Stimulated activated CD8-positive, alpha-beta memory T cell treated with anti-CD3 and anti-CD28 coated beads, Interleukin-7, amount 100 ng/mL, for 1 hour (primary cell): ENCODE data around the gene EVX1.

ENCODE experiments used
- DNase-seq, 2 donors: peaks; one replicate each; pipeline ENCODE4 v3.0.0-alpha.2; 2020; ENCODE audit warnings: low read depth in 2 of 2

Gene EVX1

DNA sequence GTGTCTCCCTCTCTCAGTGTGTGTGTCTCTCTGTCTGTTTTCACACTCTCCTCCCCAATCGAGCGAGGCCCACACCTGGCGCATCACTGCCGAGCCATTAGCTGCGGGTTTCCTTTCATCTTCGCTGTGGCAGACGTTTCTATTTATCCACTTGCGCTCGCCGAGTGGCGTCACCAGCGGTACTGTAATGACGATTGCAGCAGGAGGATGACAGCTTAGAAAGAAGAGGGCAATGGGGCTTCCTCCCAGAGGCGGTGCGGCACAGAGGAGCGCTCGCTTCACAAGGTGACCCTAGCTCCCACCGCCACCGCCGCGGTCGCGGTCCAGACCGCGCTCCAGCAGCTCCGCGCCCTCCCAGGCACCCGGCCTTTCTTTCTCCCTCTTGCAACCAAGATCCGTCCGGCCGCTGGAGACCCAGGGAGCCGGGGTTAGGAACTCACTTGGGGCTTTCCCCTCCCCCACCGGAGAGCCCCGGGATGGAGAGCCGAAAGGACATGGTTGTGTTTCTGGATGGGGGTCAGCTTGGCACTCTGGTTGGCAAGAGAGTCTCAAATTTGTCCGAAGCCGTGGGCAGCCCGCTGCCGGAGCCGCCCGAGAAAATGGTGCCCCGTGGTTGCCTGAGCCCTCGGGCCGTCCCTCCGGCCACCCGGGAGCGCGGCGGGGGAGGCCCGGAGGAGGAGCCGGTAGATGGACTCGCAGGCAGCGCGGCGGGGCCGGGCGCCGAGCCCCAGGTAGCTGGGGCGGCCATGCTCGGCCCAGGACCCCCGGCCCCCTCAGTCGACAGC is at the start of gene EVX1:
Gene EVX1 (plus strand): TSS at position 248 of the 785 bp plus-strand sequence. CDS start 229 bp downstream, at position 477.
- no peak for DNase-seq

DNA sequence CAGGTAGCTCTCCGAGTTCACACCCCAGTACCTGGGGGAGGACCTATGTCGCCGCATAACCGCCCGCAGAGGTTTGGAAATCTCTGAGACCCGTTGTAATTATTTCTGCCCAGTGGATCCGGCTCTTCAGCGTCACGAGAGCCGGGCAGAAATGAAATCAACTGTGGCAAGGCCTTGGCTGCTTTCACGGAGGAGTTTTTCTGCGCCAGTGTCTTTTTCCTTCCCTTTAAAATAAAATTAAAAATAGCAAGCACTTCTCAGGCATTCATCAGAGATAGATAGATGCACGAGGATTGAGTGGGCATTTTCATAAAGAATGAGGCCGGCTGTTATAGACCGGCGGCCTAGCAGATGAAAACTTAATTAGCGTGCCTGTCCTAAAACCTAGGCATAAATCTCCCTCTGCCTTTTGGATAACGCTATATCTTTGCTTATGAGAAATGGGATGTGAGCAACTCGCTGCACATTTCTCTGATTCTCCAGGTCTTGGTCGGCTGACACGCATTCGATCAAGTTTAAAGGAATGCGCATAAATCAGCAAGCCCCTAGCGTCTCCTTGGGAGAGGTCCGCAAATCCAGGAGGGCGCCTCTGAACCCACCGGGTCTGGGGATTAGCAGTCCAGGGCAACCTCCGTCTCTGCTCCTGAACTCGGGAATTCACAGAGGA is 49.1 kb upstream of the EVX1 start:
- DNase-seq: no peak

DNA sequence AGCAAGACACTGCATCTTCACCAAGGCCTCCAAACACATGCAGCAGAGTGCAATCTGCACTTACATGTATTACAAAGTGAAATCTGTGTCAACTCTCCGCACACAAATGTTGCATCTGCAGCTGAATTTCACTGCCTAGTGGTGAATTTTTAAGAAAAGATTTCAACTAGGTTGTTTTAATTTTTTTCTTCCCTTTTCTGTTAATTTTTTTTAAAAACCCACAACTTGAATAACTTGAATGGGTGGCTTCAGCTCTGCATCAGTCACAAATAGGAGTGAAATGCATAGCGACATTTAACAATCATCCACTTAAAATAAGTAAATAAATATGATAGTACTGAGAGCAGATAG is 48.6 kb upstream of the EVX1 start:
- no peak for DNase-seq

DNA sequence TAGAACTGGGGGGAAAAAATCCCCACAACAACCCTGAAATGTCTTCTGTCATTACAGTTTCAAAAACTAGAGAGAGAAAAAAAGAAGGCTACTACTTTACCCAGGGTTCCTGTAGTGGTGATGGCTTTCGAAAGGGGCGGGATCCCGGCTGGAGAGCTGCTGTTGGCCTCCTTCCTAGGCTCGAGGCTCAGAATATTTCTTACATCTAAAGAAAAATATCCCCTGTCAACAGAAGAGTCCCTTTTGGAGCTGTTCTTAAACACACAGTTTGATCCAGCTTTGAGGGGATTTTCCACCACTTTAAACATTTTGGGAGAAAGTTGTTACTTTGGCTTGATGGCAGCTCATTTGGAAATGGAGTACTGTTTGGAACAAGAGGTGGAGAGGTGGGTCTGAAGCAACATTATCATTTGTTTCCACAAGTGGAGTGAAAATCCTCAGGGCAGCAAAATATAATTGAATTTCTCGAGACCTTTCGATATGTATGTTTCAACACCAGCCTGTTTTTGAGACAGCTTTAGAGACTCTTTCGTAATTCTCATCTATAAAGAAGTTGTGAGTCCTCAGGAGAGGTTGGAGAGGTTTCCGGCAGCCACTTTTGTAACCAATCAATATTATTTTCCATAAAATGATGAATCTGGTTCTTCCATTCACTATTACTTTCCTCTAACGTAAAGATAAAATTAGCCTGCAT is 47.8 kb upstream of the EVX1 start:
- no peak for DNase-seq

DNA sequence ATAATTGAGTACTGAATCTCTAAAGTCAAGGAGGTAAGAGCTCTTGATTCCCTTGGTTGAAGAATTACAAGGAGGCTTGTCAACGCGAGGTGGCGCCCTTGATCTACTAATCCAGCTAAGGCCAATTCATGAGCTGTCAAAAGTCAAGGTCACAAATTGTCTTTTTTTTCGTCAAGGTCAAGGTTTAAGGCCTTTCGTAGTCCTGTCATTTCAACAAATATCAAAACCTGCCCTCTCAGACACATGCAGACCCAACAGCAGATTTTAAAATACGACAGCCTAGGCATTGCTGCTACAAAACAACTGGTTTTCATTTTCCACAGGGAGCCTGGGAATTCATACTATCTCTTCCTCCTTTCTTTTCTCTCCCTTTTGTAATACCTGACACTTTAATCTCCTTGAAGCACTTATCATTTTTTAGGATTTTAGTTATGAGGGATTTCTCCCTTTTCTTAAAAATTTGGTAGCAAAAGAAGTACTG is 46.3 kb upstream of the EVX1 start:
- DNase-seq: peak; percentile 53 to 84

DNA sequence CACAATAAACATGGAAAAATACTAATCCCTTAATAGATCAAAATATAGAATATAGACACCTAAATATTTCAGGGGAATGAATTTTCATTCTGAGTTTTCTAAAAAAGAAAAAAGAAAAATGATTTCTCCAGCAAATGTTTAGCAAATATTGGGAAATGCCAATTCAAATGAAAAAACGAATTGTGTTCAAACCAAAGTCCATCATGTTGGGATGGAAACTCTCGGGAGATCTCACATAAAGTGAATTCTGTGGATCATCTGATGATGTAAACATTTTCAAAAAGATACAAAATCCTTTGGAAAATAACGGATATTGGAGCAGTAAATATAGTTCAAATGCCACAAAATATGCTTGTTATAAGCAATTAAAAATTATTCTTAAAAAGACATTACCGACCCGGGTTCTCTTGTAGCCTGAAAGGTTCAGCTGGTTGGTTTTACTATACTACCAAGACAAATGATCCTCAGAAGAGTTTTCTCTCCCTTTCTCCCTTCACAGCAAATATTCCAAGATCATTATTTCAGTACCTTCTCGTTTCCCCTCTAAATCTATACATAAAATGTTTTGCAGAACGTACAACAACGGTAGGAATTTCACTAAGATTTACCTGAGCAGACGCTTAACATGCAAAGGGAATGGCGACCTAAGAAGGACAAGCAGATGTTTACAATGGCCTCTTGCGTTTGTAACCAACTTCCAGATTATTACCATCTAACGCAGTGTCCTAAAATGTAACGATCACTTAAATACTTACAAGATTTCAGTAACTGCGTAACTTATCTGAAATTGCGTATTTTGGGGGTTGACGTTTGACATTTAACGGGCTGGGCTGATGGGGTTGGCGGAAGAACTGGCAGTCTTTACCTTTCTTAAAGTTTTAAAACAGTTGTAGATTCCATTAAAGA is 45.2 kb upstream of the EVX1 start:
- no peak for DNase-seq

DNA sequence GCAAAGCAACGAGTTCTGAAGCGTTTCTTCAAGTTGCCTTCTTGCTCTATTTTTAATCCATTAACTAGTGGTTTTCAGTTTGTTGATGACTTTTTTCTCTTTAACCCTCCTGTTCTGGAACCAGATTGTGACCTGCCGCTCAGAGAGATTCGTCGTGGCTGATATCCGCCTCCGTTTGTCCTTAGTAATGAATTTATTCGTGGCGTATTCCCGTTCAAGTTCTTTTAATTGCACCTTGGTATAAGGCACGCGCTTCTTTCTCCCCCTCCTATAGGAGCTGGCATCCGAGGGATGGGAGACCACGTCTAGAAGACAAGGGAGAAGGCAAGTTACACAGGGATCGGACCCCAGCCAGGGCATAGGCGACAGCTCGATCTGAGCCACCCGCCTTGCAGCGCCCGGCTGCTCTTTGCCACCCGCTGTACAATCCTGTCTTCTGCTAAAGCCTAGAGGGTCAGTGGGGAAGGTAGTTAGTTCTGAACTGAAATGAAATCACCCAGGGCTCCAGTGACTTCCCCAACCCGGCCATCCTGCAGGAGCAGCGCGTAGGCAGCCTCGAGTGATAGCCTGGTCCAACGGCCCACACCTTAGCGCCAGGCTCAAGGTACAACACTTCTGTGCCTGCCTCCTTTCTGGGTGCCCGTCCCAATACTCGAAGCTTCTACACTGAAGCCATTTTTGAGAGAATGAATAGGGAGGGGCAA is 44.3 kb upstream of the EVX1 start:
- DNase-seq: no peak

DNA sequence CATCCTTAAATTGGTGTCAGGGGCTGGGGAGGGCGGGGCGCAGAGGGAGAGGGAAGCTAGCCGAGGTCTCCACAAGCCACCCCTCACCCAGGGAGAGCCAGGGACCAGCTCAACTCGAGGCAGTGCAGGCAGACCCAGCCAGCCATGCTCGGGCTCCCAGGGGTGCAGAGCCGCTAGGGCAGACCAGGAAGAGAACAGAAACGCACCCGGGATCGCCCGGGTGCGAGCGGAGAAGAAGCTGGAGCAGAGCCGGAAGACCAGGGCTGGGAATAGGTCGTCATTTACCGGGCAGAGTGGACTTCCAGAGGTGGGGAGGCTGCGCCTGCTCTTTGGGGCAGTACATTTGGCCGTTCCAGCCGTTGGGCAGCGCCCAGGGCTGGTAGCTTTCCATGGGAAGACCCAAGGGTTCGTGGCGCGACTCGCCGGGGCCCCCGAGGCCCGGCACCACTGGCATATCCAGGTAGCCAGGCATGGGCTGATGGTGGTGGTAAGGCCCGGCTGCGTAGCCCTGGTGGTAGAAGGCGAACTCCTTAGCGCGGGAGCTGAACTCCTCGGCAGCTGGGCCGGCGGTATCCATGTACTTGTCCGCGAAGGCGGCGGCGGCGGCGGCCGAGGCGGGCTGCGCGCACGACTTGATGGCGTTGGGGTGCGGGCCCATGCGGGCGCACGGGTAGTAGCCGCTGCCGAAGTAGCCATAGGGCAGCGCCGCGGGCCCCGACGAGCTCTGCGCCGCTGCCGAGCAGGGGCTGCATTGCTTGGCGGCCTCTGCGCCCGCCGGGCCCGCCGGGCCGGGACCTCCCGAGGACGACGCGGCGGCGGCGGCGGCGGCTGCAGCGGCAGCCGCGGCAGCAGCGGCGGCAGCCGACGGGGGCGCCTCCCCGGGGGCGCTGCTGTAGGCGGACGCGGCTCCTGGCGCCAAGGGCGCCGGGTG is 43.5 kb upstream of the EVX1 start:
- no peak for DNase-seq

DNA sequence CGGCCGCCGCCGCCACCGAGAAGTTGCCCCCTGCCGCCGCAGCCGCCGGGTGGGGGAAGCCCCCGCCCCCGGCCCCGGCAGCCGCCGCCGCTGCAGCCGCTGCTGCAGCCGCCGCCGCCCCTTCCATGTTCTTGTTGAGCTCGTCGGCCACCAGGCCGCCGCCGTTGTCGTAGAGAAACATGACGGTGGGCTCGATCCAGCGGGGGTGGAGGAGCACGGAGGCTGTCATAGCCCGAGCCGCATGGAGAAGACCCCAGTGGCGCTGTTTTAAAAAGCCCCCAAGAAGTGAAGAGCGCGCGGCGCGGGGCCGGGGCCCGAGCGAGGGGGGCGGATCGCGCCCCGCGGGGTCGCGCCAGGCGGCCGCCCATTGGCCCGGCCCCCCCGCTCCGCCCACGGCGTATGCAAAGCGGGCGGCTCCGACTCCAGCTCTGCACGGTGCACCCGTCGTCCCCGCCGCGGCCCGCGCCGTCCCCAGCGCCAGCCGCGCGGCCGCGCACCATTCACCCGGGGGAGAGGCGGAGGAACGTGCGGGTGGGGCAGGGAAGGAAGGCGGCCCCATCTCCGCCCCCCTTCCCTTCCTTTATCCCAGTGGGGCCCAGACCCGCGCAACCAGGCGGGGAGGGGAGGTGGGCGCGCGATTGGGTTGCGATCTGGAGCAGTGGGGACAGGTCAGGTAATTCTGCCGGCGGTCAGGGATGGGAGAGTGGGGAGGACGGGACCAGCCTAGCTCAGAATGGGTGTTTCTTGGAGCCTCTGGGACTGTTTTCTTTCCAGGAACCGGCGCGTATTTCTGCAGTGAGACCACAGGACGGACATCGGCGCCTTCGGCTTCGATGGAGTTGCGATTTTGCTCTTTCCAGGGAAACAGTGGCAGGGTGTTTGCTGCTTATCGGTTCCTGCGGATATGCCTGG is 42.5 kb upstream of the EVX1 start, which contains the start of gene HOXA13:
Gene HOXA13 (minus strand): TSS at position 243 of the 912 bp plus-strand sequence. CDS start 14 bp downstream, at position 229.
- DNase-seq: no peak

DNA sequence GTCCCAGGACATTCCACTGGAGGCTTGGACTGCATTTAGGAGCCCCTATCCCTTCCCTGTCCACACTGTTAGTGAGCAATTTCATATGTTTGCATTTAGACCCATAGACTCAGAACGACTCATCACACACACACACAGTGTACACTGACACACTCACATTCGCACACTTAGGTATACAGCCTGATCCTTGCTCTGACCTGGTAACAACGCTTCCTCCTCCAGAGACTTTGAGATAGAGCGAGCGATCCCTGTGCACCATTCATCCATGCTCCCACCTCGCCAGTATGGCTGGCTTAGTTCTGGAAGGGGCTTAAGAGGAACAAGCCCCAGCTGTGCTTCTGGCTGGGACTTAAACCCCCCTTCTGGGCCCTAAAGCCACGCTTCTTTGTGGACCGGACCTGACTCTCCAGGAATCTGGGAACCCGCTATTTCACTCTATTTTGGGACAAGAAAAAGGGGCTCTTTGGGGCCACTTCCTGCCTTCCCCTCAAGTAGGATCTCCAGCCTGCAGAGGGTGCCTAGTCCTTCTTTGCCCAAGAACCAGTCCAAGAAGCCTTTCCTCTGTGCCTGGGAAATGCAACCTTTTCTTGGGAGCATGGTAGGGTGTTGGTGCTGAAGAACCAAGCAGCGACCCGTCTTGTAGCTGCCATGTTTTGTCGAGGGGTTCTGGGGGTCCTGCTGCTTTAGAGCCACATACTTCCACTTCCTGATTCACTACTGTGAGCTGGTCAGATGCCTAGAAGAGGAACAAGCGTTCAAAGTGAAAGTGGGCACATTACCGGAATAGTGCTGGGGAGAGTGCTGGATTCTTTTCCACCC is 41.6 kb upstream of the EVX1 start:
- no peak for DNase-seq

DNA sequence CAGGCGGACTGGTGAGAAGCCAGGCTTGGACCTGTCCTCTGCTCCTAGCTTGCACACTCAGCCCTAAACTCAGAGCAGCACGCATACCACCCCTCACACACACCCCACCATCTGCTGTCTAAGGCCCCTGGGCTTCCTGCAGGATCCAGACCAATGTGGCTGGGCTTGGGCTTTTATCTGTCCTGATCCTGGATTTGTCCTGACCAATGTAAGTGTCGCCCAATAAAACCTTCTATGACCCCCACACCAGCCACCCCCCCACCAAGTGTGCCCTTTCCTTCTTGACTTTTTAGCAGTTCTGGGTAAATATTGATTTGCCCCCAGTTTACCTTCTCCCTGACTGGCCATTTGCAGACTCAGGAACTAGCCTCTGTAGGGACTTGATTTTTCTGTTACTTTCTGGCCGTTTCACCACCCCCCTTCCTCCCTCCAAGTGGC is 41.0 kb upstream of the EVX1 start:
- no peak for DNase-seq

DNA sequence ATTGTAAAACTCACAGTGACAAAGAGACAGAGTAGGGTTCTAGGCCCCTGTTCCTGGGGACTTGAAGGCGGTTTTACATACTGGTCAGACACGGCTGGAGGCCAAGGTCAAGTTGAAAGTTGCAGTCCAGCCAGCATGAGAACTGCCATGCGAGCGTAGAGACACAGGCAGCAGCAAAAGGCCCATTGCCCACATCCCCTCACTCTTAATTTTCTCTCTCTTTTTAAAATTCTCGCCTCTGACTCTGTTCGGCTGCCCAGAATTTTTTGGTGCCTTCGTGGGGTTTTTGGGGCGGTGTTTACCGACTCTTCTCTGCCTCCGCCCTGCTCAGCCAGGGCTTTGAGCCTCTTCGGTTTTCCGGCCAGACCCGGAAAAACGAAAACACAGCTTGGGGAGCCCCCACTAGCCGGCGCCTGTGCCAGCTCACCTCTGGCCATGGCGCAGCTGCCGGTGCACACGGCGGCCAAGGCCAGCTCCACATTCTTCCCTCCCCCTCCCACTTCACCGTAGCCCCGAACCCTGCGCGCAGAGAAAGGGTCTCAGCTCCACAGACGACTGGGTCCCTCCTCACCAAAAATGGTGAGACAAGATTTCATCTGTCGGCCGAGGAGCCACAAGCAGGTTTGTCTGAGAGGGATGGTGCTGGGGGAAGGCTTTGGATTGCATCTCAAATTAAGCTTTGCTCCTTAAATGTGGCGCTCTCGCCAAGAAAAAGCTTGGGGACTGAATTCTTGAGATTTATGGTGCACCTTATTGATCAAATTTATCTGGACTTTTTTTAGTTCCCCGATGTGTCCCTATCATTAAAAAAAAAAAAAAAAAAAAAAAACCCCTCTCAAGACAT is 40.4 kb upstream of the EVX1 start:
- no peak for DNase-seq

DNA sequence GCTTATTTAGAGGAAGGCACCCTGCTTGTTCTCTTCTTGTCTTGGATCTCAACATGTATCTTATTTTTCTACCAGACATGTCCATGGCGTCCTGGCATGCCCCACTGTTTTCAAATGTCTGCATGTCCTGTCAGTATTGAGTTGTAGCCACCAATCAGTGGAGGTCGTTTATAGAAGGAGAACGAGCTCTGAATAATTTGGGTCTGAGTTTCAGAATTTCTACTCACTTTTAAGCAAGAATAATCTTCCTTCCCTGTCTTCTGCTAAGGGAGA is 39.8 kb upstream of the EVX1 start:
- DNase-seq: no peak

DNA sequence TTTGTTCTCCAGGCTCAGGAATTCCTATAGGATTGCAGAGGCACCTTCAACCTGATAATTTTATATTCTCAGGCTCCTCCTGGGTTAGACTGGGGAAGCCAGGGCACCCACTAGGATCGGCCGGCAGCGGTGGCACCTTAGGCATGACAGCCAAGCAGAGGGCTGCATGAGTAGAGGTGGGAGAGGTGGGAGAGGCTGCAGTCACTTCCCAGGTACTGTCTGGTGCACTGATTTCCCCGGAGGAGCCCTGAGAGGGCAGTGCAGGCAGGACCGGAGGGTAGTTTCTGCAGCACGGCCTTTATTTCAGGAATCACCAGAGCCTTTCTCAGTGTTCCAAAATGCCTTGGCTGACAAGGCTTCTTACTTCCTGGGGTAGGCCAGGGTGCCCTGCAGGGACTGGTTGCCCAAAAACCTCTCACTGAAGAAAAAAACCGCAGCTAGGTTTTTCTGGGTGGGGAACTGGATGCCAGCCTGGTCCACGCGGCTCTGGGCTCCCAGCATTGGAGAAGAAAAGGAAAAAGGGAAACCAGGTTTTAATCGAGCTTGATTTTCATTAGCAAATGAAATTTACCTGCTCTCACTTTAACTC is 39.1 kb upstream of the EVX1 start:
- DNase-seq: no peak

DNA sequence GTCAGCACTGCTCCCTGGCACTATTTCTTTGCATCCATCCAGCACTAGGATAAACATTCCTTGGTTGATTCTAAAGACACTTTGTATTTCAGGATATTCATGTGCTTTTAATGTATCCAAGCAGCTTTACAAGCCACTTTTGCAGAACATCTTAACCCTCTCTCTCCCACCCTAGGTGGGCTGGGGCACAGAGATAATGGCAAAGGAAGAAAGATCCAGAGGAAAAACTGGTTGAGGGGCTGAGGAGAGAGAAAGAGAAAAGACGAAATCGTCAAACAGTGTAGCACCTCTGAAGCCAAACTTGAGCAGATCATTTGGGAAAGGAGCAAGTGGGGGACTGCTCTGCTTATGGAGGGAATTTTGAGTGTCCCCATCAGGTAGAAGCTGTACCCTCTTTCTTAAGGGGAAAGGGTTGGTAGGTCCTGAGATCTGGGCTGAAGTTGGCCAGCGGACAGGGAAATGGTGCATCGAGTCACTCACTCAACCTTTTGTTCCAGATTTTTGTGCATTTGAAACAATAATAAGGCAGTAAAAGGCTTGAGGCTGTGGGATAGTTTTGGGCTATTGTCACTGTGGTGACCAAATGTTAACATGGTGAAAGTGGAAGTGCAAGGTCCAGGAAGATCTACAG is 38.5 kb upstream of the EVX1 start:
- no peak for DNase-seq

DNA sequence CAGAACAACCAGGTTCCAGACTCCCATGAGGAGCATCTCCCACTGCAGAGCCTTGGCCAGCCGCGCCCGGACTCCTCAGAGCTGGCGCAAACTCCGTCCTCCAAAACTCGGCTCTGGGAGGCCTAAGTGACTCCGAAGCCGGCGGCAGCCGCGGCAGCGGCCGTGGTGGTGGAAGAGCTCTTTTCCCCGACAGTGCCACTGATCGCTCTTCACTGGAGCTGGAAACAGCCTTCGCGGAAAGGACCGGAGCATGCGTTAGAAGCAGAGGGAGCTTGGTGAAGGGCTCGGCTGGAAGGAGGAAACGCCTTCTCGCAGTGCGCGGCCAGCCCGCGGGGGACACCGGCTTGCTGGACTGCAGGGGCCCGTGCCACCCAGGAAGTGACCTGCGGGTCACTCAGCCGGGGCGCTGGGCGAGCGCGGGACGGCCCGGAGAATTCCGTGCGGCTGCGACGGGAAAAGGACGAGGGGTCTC is 37.7 kb upstream of the EVX1 start:
- no peak for DNase-seq
